ENCODE measurements around the gene PLAC1. TPM values are rescaled to one million over a fixed set of nuclear protein-coding genes. Genes with fewer than 3 reads are reported as not detected.

Gene PLAC1
- polyA plus RNA-seq, 3 donors, result not detected

DNA sequence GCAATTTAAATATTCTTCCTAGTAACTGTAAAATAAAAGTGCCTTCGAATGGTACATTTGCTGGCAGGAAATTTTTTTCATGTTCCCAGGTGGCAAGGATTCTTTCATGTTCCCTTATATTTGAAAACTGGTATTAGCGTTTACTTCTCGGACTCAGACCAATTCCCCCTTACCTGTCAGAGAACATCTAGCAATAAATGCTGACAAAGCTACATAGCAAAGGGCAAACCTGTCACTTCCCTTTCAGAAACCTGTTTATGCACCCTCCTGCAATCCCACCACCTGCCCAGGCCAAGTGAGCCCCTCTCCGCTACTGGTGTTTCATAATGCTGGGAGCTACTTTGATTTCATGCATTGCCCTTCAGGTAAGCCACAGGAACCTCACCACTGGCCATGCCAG, 100.1 kb downstream of the PLAC1 start:
- no peak overlapping the region for H3K27ac ChIP-seq (ENCODE audit: low read depth, low read length)
- 74 to 89% (median 75%) methylated on average over 4 of the region's 4 CpGs for WGBS, 3 donors

DNA sequence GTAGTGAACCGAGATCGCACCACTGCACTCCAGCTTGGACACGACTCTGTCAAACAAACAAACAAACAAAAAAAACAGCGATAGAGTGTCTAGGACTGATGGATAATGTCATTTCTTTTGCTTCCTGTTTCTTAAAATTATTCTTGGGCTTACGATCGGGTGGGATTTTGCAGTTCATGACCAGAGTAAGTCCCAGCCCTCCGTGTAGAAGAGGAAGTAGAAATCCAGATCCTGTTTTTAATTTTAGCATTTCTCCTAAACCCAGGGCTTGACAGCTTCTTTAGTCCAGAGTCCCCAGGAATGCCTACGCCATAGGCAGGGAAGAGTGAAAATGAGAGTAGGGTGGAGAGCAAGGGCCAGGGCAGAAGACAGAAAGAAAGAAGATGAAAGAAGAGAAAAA, 104.0 kb downstream of the PLAC1 start:
- H3K27ac ChIP-seq (ENCODE audit: low read depth, low read length), result no peak overlapping the region
- WGBS, 3 donors, result 52 to 67% (median 56%) methylated on average over 8 of the region's 8 CpGs

DNA sequence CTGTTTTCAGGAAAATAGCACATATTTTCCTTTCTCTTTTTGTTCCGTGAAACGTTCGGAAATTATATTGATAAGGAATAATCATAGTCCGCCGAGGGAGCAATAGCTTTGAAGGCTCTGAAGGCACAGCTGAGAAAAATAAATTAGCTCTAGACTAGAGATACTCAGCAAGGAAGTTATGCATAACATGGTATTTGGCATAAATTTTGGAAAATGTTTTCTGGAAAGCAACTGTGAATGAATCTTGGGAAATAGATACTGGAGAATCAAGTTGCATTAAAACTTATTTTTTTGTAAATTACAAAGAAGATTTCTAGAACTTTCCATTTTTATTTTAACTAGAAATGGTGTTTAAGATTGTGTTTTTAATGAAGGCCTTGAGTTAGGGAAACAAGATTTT, 105.9 kb downstream of the PLAC1 start:
- WGBS, 3 donors, result 68 to 77% (median 74%) methylated on average over 5 of the region's 5 CpGs
- no peak overlapping the region for H3K27ac ChIP-seq (ENCODE audit: low read depth, low read length)

DNA sequence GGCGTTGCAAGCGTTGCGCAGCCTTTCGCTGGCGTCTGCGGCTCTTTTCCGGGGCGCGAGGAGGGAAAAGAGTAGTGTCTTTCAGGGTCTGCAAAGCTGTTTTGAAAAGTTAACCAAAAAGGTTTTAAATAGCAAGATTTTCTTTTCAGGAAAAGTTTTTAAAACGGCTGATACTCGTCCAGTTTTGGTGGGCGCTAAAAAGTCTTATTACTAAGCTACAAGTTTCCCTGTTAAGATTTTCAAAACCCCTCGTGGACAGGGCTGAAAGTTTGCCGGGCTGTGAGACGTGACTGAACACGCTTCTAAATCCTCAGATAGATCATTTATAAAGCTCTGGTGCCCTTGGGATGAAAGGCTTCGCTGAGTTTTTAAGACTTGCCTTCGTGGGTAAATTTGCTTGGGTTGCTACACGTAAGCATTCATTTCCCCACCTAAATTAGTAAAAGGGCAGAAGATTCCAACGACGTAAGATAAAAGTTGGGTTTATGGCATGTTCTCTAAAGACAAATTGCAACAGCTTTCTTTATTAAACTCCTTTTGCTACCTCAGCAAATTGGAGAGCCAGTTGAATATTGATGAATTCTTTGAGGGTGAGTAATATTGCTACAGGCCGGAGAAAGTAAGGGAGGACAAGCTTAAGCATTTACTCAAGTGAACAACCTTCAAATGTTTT, 106.8 kb downstream of the PLAC1 start:
- WGBS, 3 donors, result 39 to 51% (median 39%) methylated on average over 22 of the region's 22 CpGs
- no peak overlapping the region for H3K27ac ChIP-seq (ENCODE audit: low read depth, low read length)

DNA sequence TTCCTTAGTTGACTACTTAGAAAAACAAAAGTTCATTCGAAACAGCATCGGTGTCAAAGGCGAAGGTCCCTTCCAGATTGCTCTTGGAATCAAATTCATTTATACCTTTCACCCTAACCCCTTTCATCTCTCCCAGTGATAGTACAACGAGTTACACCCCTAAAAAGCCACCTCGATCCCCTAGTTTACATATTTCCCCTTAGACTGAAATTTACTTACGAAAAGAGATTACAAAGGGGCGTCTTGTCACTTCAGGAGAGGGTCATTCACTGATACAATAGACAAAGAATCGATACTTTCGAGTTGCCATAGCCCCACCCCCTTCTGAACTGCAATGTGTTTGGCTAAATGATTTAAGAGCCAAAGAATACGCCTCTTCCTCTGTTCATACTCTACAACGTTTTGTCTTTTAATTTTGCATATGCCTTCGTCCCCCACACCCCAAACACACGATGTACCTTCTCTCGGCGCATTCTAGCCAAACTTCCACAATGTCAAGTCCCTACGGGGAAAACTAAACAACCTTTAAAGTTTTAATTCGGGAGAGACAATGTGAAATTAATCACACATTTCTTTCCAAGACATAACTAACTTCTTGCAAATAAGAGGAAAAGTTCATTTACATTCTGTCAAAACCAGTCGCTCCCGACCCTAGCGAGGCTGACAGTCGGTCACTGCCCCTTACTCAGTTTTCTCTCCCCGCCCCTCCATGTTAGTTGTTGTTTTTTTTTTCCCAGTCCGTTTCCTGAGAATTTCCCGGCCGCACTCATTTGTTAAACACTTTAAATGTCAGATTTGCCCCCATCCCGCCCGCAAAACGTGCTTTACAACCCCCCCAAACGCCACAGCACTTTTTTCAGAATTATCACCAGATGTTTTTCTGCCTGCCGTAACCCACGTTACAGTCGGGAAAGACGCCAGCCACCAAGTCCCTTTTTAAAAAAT, 109.7 kb downstream of the PLAC1 start:
- WGBS, 3 donors, result 1 to 31% (median 2%) methylated on average over 33 of the region's 33 CpGs
- H3K27ac ChIP-seq (ENCODE audit: low read depth, low read length), result no peak overlapping the region

DNA sequence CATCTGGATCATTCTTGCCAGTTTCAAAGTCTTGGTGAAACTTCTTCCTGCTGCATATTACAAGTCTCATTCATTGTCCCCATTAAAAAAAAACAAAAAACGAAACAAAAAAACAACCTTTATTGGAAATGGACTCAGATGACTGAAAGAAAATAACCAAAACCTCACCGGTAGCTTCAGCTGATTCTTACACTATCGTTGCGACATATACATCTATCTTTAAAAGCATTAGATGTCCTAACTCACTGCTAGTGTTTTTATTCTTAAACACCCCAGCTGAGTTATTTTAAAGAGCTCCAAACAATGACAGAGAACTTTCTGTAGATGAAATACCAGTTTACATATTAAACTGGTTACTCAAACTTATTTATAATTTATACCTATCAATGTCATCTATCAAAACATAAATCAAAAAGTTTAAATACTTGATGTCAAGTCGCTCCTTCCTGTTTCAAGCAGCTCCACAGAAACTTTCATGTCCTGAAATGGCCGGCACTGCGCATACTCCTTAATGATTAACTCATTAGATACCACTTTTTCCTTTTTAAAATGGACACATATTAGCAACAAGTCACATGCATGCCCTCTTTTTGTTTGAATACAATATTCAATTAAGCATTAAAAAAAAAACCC, 111.1 kb downstream of the PLAC1 start:
- 41 to 63% (median 49%) methylated on average over 7 of the region's 7 CpGs for WGBS, 3 donors
- no peak overlapping the region for H3K27ac ChIP-seq (ENCODE audit: low read depth, low read length)

DNA sequence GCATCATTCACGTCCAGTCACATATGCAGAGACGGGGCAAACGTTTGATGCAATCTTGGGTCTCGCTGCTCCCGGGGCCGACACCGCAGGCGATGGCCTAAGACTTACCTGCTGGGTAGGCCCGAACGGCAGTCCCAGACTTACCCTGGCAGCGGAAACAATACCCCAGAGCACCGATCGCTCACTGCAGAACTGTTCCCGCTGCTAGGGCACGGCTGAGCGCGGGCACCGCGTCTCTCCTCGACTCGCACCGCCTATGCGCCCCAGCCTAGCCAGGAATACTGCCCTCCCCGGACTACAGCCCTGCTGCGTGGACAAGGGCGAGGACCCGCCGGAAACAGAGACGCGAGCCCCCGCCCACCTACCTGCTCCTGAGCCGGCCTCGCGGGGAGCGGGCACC, 112.1 kb downstream of the PLAC1 start:
- no peak overlapping the region for H3K27ac ChIP-seq (ENCODE audit: low read depth, low read length)
- WGBS, 3 donors, result 69 to 81% (median 73%) methylated on average over 27 to 35 of the region's 35 CpGs

DNA sequence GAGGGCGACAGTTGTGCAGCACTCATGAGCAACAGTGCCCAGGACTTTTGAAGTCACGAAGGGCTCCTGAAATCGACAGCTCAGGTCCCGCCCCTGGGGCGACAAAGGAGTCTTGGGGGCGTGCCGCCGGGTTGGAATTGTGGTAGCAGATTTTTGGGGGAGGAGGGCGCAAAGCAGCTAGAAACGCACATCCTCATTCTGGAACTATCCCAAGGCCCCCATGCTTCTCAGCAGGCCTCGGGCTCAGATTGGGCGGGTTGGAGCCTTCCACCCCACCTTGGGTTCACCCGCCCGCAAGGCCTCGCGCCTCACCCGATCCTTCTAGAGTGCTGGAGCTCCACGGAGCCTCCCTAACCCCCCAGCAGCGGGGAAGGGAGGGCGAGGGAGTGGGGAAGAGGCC, 112.8 kb downstream of the PLAC1 start:
- no peak overlapping the region for H3K27ac ChIP-seq (ENCODE audit: low read depth, low read length)
- 67 to 92% (median 72%) methylated on average over 8 to 20 of the region's 20 CpGs for WGBS, 3 donors

DNA sequence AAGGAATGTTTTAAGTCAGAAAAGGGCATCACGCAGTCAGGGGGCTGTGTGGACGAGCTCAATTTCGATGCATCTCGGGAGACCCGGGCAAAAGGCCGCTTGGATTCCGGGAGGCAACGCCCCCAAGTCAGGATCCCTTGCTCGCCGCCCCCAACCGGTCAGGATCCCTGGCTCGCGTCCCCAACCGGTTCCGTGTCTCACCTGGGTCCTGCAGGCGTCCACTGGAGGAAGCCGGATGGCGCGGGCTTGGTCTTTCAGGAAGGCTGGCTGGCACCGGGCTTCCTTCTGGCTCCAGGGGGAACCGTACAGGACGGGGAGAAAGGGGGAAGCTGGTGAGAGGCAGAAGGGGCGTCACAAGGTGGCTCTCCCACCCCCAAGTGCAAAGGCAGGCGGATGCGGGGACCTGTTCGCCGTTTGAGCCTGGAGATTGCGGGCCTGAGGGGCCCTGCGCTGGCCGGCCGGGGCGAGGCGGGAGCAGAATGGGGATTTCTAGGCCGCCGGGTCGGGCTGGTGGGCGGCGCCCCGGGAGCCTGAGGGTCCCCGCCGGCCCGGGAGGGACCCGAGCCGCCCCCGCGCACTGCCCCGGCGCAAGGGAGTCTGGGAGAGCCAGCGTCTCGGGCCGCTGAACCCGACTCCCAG, 113.6 kb downstream of the PLAC1 start:
- no peak overlapping the region for H3K27ac ChIP-seq (ENCODE audit: low read depth, low read length)
- WGBS, 3 donors, result 4 to 23% (median 13%) methylated on average over 28 to 52 of the region's 52 CpGs

DNA sequence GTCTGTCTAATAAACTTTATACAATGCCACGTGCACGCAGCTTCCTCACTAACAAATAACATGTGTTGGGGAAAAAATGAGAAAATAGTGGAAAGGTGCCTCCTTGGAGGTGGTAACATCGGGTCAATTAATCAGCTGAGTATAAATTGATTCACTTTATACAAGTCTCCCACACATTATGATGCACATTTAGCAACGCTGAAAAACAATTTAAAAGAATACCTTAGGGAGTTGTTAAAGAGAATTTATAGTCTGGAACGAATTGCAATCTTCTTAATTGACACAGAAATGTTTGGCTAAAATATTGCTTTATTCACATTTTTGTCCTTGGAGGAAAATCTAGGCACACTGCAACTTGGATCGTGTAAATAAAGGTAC, 114.1 kb downstream of the PLAC1 start:
- no peak overlapping the region for H3K27ac ChIP-seq (ENCODE audit: low read depth, low read length)
- 33 to 48% (median 45%) methylated on average over 6 of the region's 6 CpGs for WGBS, 3 donors

DNA sequence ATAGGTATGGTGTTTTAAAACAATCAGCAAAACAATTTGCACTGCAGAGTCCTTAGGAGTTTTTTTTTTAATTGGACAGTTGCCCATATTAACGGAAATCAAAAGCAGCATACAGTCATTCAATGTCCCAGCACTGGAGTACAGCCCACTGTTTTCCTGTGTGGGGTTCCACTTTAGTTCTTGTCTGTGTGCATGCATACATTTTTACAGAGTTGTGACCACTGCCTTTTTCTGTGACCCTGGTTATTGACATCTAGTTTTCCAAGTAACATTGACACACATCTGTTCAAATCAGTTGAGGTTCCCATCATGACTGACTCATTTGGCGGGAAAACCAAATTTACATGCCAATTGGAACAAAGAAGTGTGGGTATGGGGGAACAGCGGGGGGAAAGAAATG, 115.0 kb downstream of the PLAC1 start:
- no peak overlapping the region for H3K27ac ChIP-seq (ENCODE audit: low read depth, low read length)
- 40 to 63% (median 44%) methylated on average over 3 of the region's 3 CpGs for WGBS, 3 donors

DNA sequence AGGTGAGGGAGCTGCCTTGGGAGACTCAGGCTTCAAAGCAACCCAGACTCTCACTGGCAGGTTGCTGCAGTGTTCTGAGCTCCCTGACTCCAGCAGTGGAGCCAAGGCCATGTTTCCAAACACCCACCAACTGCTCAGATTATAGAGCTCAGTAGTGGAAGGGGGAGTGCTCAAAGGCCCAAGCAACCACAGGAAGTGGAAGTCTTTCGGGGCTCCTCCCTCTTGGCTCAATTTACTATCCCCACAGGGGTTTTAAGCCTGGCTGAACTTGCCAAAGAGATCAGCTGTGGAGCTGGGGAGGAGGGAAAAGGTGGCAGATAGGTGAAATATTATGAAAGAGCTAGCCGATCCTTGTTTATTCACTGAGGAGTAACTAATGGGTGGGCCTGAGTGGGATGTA, 115.8 kb downstream of the PLAC1 start:
- 13 to 39% (median 24%) methylated on average over 2 of the region's 2 CpGs for WGBS, 3 donors
- H3K27ac ChIP-seq (ENCODE audit: low read depth, low read length), result no peak overlapping the region

DNA sequence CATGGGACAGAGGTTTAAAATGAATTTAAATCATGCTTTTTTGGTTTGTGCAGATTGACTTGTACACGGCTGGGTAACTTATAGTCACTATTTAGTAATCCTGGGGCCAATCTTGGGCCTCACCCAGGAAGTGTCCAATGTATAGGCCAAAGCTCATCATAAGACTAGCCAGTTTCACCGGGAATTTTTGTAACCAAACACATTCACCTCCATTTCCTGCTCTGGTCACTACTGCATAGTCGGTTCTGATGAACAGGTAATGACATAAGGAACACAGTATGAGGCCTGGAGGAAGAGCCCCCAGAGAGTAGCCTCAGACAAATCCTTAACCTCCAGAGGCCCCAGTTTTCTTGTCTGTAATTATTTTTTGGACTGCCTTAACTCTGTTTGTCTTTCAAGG, 116.4 kb downstream of the PLAC1 start:
- 58 to 76% (median 60%) methylated on average over 3 of the region's 3 CpGs for WGBS, 3 donors

DNA sequence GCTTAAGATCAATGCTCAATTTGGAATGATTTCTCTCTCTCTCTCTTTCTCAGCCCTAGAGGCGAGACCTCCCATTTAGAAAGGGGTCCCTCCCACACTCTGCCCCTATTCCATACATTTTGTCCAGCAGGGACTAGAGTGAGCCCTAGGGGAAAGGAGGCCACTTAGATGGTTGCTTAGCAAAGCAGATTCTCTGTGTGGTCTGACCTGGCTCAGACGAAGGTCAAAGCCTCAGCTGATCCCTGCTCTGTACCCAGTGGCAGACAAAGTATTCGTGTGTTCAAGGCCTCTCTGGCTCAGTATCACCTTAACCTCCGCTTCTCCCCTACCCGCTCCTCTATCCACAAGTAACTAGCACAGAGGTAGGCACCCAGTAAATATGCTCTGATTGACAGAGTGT, 120.0 kb downstream of the PLAC1 start:
- 58 to 89% (median 70%) methylated on average over 5 of the region's 5 CpGs for WGBS, 3 donors

More for the DNA sequence above, 116.4 kb downstream of the PLAC1 start:
- H3K27ac ChIP-seq (ENCODE audit: low read depth, low read length), result no peak overlapping the region

DNA sequence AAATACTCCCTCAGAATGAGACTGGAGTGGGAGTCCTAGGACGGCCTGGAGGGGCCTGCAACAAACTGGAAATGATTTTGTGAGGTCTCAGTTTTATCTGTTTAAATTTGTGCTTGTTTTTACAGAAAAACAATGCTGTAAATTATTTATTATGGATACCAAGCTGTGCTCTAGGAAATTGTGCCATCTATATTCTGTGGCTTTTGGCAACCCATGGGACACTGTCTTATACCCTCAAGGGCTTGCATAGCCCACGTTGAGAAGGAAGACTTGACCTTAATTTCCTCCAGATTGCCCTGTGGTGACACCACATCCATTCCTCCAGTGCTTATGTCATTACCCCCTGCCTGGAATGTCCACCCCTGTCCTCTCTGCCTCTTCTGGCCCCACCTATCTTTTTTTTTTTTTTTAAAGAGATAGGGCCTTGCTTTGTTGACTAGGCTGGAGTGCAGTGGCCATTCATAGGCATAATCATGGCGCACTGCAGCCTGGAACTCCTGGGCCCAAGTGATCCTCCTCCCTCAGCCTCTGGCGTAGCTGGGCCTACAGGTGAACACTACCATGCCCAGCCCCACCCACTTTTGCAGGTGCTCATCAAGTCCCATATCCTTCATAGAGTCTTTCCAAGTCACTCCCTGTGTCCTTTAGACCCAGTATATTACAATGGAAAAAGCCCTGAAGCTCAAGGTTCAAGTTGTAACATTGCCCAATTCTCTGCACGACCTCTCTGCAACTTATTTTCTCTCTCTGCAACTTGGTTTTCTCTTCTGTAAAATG, 120.9 kb downstream of the PLAC1 start:
- H3K27ac ChIP-seq (ENCODE audit: low read depth, low read length), result no peak overlapping the region
- WGBS, 3 donors, result 53 to 67% (median 59%) methylated on average over 5 of the region's 5 CpGs

More for the DNA sequence above, 120.0 kb downstream of the PLAC1 start:
- H3K27ac ChIP-seq (ENCODE audit: low read depth, low read length), result no peak overlapping the region

DNA sequence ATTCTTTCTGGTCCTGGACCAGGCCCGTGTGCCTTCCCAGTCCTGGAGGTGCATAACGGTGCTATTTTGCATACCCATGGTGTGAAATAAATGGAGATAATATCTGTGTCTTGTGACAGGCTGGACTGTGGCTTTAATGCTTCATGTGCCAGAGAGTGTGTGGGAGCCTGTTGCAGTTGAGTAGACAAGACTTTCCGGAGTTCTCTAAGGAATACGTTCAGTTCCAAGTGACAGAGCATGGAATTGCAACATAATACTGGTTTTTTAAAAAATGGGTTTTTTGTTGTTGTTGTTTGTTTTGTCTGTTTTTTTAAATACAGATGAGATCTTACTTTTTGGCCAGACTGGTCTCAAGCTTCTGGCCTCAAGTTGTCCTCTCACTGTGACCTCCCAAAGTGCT, 124.3 kb downstream of the PLAC1 start:
- 54 to 65% (median 55%) methylated on average over 4 of the region's 4 CpGs for WGBS, 3 donors
- no peak overlapping the region for H3K27ac ChIP-seq (ENCODE audit: low read depth, low read length)

DNA sequence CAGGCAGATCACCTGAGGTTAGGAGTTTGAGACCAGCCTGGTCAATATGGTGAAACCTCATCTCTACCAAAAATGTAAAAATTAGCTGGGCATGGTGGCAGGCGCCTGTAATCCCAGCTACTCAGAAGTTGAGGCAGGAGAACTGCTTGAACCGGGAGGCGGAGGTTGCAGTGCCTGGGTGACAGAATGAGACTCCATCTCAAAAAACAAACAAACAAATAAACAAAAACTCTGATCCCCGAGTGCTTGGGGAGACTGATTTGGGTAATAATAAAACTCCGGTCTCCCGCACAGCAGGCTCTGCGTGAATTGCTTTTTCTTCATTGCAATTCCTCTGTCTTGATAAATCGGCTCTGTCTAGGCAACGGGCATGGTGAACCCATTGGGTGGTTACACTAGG, 124.9 kb downstream of the PLAC1 start:
- no peak overlapping the region for H3K27ac ChIP-seq (ENCODE audit: low read depth, low read length)
- 80 to 93% (median 82%) methylated on average over 9 of the region's 9 CpGs for WGBS, 3 donors

DNA sequence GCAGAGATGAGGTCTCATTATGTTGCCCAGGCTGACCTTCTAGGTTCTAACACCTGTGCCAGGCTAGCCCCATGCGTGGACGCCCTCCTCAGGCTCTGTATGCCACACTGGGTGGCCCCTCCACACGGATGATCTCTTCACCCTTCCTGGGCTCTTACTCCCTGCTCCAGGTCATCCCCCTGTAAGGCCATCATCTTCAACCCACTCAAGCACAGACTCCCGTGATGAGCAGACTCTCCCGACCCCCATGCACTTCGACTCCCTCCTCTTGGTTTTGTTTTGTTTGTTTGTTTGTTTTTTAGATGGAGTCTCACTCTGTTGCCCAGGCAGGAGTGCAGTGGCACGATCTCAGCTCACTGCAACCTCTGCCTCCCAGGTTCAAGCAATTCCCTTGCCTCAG, 127.4 kb downstream of the PLAC1 start:
- 79 to 95% (median 88%) methylated on average over 6 to 7 of the region's 7 CpGs for WGBS, 3 donors
- H3K27ac ChIP-seq (ENCODE audit: low read depth, low read length), result no peak overlapping the region
